HG03354 (cell line): ENCODE measurements around the gene FAXC.
A peak's percentile ranks its signal among the peaks of the same experiment; 100 is the strongest.
"Not testable (repeated sequence)": the region's sequence is repeated elsewhere in the genome, so short reads cannot be mapped to it uniquely, and the experiment has no call there.

Source experiments
- ATAC-seq: cut with Tn5 transposase; IDR thresholded peaks from one replicate; pipeline ENCODE4 v1.9.1; 2021; ENCODE audit warnings: mild to moderate bottlenecking; ENCODE audit not compliant: unreplicated experiment, poor library complexity, severe bottlenecking

FAXC gene

DNA sequence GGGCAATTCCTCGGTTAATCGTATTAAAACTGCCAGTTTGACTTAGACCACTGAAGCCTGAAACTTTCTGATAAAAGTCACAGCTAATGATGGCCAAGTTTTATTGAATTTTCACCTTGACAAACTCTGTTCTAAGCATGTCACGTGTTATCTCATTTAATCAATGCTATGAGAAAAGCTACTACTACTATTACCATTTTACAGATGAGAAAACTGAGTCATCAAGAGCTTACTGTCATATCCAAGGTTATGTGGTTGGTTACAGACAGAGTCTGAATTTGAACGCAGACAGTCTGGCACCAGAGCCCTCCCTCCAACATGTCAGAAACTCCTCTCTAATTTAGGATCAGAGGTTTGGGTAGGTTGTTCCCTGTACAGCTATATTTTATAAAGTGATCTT is 4.3 kb downstream of the FAXC start:
- no peak for ATAC-seq

DNA sequence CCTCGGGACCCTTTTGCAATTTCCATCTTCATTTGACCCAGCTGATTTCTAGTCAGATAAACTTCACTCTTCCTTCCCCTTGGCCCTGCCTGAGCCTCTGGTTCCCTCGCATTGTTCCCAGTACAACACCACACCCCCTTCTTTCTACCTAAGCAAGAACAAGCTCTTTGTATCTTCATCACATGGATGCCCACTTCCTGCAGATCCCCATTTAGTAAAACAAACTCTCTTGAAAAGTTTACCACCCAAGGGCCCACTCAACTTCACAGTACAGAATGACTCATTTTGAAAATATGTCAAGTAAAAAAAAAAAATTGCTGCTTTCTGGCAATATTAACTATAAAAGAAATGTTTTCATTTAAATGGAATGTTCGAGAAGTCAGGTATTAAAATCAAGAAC is 5.2 kb downstream of the FAXC start:
- ATAC-seq = no peak

DNA sequence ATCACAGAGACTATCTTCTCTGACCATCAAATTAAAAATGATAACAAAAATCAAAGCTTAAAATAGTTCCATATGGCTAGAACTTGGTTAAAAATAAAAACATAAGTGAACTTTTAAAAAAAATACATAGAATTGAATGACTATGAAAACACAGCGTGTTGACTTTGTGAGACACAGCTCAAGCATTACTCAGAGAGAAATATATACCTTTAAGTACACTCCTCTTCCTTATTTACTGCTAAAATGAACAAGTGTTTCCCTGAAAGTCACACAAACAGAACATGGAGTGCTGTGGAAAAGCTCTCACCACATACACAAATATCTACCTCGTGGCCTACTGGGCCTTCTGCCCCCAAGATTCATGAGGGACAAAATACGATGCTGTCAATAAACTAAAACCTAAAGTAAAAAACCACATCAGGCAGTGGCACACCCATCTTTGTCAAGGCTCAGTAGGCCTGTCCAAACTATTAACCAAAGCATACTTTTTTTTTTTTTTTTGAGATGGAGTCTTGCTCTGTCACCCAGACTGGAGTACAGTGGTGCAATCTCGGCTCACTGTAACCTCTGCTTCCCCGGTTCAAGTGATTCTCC is 7.5 kb downstream of the FAXC start:
- no peak for ATAC-seq

DNA sequence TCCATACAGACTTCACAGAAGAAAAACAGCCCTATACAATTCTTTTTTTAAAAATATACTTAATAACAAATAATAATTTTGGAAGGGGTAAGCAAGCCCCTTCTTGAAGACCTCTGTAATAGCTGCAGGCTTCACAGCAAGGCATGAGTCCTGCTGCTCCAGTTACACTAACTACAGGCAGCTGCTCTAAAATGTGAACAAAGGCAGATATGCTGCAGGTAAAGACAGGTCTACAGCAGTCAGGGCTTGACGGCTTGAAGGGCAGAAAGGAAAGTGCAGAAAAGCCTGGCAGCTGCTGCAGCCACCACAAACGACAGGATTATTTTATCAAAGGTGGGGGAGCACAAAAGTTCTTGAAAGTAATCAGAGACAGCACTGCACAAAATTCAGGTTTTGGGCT is 11.3 kb downstream of the FAXC start:
- ATAC-seq = no peak

DNA sequence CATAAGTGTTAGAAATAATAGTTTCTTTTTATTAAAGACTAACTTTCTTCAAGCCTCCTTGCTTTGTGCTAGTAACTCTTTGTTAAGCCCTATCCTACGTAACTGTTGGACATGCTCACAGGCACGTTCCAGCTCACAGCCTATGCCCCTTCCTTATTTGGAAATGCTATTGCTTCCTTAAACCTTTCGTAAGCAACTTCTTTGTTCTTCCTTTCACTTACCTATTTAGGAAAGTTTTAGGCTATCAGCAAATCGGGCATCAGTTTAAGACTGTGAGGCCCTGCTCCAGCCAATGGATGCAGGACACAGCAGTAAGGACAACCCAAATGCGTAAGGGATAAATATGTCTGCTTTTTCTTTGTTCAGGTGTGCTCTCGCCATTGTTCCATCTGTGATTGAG is 14.2 kb downstream of the FAXC start:
- not testable (repeated sequence) for ATAC-seq

DNA sequence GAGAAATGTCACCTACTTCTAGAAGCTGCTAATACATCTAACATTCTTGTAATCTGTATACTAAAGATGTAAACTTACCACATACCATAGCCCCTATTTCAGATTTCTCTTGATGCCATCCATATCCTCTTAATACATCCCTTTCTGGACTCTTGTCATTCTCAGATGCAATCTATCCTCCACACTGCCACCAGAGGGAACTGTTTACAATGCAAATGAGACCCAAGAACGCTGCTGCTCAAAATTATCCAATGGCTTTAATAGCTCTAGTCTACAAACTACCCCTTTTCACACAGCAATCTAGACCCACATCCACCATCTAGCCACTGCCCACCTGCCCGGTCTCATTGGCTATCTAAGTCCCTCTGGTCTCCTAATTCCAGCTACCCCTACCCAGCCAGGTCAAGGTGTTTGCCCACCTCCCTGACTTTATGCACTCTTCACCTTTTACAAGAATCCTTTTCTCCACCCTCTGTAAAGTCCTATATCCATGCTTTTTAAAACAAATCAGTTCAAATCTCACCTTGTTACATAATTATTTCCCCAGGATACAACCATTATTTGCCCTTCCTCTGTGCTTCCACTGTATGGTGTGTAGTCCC is 14.8 kb downstream of the FAXC start:
- ATAC-seq = peak; percentile 49

DNA sequence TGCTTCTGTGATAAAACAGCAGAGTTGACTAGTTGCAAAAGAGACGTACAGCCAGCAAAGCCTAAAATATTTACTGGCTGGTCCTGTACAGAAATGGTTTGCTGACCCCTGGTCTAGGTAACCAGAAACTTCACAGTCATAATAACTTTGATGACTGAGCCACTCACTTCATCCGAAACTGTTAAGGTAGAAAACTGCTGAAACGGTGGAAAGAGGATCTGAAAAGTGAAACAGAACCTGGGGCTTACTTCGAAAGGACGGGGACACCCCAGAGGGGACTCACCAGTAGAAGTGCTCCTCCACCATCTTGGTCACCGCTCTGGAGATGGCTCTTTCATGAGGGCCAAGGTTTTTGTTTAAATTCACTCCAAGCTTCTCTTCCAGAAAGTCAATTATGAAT is 16.4 kb downstream of the FAXC start:
- ATAC-seq = peak; percentile 90

DNA sequence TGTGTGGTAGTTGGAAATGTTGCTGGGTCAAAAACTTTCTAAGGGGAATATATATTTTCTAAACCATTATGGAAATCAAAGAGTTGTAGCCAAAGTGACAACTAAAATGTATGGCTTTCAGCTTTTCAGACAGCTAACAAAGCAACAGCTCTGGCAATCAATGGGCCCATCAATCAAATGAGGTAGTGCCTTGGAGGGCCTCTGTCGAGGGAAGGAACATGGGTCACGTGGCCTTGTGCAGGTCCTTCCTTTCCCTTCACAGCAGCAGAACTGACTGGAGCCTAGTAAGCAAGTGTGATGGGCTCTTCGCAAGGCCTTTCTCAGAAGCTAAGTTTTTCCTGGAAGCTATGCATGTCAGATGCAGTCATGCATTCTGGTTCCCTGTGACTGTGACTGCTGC is 17.9 kb downstream of the FAXC start:
- ATAC-seq = no peak

DNA sequence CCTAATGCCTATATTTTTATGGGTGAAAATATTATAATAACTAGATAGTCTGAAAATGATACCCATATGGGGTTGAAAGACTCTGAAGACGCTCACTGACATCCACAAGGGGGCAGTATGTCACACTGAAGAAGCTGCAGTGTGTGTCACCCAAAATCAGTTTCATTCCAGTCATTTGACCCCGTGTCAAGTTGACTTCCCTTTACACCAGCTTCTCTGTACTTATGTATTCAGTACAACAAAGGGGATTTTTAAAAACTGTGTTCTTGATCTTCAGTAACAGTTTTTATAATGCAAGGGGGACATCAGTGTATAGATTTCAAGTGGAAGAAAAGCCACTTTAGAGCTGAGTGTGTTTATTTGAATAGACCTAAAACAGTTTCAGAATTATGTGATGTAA is 19.3 kb downstream of the FAXC start:
- peak; percentile 77 for ATAC-seq

DNA sequence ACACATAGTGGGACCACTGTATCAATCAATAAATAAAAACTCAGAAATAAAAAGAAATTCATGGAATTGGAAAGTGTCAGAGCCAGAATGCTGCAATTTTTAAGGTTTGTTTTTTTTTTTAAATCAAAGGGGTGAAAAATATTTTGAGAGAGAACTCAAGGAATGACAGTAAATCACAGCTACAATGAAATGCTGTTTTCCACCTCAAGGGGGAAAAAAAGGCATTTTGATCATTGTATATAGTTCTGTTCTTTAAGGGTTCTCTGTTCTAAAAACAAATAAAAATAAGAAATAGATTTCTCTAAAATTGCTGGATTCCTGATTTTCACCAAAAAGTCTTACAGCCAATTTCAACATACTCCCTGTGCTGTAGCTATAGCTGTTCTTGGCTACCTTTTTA is 24.5 kb downstream of the FAXC start:
- no peak for ATAC-seq

DNA sequence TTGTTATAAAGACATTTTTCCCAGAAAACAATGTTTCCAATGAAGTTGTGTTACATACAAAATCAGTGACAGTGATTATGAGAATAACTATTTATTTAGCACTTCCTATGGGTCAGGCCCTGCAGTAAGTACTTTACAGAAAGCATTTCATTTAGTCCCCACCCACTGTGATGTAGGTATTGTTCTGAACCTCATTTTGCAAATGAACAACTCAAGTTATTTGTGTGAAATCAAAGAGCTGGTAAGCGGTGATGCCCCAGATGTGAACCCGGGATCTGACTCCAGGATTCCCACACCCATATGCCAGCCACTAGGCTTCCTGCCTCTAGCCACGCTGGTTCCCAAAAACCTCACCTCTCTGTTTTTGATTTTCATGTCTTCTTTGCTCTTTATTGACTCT is 30.9 kb downstream of the FAXC start:
- ATAC-seq = no peak

DNA sequence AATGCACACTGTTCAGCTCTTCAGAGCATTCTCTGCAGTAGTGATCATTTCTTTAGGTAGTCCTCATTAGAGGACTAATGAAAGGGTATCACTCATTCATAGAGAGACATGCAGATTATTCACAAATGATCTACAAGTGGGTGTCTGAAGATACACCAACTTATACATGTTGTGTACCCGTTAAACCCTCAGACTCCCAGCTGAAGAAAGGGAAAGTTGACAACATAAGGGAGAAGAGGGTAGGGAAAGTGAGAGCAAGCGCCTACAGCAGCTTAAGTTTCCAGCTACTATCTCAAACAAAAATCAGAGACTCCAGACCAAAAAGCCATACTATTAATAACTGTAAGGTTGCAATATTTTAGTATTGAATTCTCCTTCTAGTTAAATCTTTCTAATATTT is 37.1 kb downstream of the FAXC start:
- ATAC-seq = no peak

DNA sequence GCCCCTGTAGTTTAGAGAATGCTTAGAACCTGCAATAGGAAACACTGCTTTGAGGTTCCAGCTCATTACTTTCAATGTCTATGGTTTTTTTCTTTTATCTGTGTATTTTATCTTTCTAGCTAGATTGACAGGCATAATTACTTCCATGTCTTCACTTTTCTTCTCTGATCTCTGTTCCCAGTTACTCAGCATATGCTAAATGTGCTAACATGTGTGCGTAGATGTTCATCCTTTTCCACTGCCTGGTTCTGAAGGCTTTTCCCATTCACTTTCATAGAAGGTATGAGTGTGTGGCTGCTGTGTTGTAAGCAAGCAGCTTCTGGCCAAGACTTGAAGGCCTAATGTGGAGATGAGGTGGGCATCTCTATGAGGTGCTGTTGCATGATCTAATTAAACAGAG is 38.9 kb downstream of the FAXC start:
- no peak for ATAC-seq

DNA sequence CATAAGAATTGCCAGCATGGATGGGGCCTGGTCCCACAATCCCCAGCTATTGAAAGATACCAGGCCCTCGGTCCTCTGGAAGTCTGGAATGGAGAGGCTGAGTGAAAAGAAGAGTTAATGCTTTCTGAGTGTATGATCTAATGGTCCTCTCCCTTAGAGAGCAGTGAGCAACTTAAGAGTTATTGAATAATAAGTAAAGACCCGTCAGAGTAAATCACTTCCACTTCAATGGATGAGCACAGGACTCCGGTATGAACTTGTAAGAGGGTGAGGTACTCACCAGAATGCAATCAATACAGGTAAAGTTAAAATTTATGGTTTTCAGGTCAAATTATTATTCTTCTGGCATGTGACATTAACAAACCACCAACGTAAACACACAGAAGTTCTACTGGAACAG is 39.9 kb downstream of the FAXC start:
- no peak for ATAC-seq

DNA sequence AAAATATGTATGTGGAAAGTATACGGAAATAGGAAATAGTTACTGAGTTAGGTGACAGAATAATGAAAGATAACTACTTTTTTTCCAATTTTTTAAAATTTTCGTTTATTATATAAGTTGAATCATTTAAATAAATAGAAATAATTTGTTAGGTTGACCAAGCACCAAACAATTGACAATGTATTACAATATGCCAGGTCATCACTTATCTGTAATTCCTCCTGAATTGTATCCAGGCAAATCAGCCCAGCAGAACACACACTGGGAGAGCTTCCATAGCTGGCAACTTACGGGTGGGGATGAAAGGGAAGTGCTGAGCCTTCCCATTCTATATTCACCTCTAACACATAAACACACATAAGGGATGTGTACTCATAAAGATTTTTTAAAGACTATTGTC is 40.7 kb downstream of the FAXC start:
- ATAC-seq = no peak

DNA sequence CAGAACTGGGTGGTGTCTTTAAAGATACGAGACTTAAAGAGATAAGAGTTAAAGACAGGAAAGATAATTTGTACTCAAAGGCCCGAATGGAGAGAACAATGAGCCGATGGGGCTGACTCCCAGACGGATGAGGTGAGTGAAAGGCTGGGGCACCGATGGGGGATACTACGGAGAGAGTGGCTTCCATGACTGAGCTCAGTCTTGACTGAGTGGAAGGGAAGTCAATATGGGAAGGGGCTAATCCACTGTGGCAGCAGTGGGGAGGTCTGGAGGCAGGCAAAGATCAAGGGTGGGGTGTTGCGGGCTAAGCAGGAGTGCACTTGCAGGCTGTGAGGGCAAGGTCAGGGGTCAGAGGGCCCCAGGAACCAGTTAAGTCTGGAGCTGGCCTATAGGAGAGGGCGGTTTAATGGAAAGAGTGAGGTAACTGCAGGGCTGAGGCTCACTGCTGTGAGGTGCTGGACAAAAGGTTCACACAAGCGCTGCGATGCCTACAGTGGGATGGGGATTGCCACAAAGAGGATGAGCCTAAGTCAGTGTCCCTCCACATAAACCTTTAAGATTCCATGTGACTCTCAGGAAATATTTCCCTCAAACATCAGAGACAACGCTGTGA is 42.1 kb downstream of the FAXC start:
- no peak for ATAC-seq

DNA sequence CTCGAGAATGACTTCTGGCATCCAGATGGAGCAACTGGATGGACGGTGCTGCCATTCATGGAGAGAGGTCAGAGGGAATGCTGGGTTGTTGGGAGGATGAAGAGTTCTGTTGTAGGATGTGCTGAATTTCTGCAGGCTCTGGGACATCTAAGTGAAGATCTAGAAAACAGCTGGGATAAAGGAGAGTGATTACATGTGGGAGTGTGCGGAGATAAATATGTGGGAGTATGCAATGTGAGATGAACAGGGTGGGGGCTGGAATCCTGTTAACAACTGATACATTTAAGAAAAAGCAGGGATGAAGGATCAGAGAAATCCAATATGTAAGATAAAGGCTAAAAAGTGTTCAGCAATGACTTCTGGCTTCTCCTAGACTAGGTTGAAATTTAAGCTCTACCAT is 43.1 kb downstream of the FAXC start:
- no peak for ATAC-seq

DNA sequence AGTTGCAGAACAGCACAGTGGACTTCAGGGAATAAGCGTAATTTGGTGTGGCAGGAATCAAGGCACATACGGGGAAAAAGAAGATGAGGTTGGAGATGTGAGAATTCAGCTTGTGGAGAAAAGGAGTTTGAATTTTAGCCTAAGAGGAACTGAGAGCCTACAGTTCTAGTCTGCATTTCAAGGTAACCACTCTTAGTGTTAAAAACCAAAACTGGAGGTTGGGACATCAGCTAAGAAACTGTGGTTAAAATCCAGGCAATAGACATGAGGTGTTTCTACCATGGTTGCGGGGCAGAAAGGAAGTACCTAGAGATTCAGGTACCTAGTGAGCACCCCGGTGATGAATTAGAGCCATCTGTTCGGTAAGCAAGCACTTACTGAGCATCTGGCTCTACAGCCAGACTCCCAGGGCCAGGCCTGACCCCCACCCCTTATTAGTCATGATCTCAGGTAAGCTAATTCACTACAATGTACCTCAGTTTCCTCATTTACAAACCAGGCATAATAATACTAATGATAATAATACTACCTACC is 44.4 kb downstream of the FAXC start:
- ATAC-seq = no peak

DNA sequence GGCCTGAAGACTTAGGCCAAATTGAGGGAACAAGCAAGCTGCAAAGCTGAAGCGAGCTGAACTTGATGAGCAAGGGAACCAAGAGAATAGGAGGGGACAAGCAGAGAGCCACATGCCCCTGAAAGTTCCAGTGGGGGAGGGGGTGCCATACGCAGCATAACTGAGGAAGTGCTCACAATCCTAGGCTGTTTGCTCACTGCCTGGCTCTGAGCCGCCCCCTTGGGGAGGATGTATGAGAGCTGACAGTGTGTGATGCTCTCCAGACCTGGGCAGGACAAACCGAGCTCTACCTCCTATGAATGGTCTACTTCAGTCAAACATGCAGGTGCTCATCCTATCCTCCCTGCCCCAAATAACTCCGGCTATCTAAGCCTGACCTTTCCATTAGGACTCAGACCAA is 52.1 kb downstream of the FAXC start:
- no peak for ATAC-seq

DNA sequence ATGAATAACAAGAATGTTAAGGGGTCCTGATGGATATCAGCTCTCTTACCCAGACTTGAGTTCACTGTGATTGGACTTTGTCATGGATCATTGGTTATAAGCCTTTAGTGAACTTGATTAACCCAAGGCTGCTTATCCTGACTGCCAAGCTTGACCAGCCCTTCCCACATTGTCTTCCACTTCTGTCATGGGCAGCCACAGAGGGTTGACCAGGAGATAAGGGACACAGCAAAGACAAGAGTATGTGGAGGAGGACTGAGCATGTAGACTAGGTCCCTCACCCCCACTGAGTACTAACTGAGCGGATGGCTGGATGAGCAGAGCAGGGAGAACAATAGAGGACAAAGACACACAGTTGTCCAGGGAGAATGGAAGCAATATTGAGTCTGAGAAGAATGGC is 52.5 kb downstream of the FAXC start:
- no peak for ATAC-seq

DNA sequence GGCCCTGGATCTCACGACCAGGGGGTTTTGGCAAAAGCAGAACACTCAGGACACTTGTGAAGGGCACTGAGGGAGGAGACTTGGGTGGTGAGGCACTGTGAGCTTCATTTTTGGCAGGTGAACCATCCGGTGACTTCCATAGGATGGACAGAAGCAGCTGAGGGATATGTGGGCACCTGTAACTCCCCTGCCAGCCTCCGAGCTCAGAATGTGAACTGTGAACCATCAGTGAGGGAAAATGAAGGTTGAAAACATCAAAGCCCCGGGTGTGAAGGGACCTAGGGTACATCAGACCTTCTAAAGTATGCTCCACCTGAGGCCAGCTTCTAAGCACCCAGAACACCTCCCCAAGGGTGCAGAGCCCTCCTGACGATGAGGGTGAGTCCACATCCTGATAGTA is 53.2 kb downstream of the FAXC start:
- ATAC-seq = no peak
